ENCODE results near the gene ATG2B. TPM values are rescaled to one million over a fixed set of nuclear protein-coding genes. Genes with fewer than 3 reads are reported as not detected.
"Not testable (repeated sequence)": the region's sequence is repeated elsewhere in the genome, so short reads cannot be mapped to it uniquely, and the experiment has no call there.

Gene ATG2B
- total RNA-seq, 1 donor from 2014 or later, result 10.0 TPM

DNA sequence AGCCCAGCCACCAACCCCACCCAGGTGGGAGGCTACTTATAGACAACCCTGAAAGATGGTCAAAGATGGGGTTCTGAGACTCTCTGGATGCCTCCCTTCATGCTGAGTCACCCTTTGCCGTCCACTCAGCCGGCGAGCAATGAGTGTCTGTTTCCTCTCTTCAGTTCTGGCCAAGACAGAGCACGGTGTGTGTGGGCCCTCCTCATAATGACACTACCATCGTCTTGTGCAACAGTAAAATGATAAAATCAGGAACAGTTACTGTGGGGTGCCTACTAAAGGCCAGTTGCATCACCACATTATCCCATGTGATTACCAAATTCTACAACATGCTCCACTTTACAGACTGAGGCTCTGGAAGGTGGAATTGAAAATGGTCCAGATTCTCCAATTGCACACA is 114.1 kb downstream of the ATG2B start:
- Histone ChIP-seq H3K27ac (replicated peaks) (no peak overlapping the region), H3K9me3 (replicated peaks) (no peaks in the 10 kb centered on the region), H3K4me1 (no peaks in the 10 kb centered on the region), H3K36me3 (no peaks in the 10 kb centered on the region), H3K27me3 (ENCODE audit: low read depth) (peaks cover 34% of the 10 kb centered on the region), H3K4me3 (no peak overlapping the region)
- TF ChIP-seq, protein P1, sequence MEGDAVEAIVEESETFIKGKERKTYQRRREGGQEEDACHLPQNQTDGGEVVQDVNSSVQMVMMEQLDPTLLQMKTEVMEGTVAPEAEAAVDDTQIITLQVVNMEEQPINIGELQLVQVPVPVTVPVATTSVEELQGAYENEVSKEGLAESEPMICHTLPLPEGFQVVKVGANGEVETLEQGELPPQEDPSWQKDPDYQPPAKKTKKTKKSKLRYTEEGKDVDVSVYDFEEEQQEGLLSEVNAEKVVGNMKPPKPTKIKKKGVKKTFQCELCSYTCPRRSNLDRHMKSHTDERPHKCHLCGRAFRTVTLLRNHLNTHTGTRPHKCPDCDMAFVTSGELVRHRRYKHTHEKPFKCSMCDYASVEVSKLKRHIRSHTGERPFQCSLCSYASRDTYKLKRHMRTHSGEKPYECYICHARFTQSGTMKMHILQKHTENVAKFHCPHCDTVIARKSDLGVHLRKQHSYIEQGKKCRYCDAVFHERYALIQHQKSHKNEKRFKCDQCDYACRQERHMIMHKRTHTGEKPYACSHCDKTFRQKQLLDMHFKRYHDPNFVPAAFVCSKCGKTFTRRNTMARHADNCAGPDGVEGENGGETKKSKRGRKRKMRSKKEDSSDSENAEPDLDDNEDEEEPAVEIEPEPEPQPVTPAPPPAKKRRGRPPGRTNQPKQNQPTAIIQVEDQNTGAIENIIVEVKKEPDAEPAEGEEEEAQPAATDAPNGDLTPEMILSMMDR (IDR thresholded peaks at IDR 0.05; ENCODE audit: borderline replicate concordance), result no peak
- no peak for DNase-seq
- intact Hi-C loops (cut with micrococcal nuclease), result no loop called here

DNA sequence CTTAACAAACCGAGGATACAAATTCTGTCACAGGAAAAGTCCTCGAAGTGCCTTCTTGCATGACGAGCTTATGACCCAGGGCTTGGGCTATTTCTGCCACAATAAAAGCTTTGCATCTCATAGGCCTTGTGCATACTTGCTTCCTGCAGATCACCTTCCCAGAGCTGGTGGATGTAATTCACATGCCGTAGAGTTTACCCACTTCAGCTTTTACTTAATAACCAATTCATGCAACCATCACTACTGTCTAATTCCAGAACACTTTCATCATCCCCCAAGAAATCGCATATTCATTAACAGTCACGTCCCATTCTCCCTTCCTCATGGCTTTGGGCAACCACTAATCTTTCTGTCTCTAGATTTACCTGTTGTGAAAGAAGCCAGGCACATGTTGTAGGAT is 116.1 kb downstream of the ATG2B start:
- no peaks in the 10 kb centered on the region for H3K36me3 ChIP-seq
- H3K4me3 ChIP-seq, result no peak overlapping the region
- peaks cover 19% of the 10 kb centered on the region for H3K27me3 ChIP-seq (ENCODE audit: low read depth)
- H3K9me3 ChIP-seq (replicated peaks), result no peaks in the 10 kb centered on the region
- DNase-seq, result no peak
- intact Hi-C loops (cut with micrococcal nuclease), result no loop called here
- H3K4me1 ChIP-seq, result no peaks in the 10 kb centered on the region
- TF ChIP-seq, protein P1 (IDR thresholded peaks at IDR 0.05; ENCODE audit: borderline replicate concordance), result no peak
- no peak overlapping the region for H3K27ac ChIP-seq (replicated peaks)

DNA sequence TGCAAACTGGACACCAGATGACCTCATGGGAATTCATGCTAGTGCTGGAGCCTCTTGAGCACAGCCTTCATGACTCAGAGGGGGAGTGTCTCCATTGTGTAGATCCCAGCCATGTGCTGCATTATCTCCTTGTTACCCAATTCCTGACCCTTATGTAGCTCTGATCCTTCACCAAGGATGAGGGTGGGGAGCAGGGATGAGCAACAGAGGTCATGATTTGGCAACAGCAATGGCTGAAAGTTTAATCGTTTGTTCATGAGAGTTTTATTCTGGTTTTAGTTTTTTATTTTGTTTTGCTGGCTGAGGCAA is 116.6 kb downstream of the ATG2B start:
- H3K4me3 ChIP-seq, result no peak overlapping the region
- H3K4me1 ChIP-seq, result no peaks in the 10 kb centered on the region
- TF ChIP-seq, protein P1 (IDR thresholded peaks at IDR 0.05; ENCODE audit: borderline replicate concordance), result no peak
- no peaks in the 10 kb centered on the region for H3K9me3 ChIP-seq (replicated peaks)
- no peaks in the 10 kb centered on the region for H3K36me3 ChIP-seq
- intact Hi-C loops (cut with micrococcal nuclease), result no loop called here
- DNase-seq, result no peak
- no peak overlapping the region for H3K27ac ChIP-seq (replicated peaks)
- peaks cover 22% of the 10 kb centered on the region for H3K27me3 ChIP-seq (ENCODE audit: low read depth)

DNA sequence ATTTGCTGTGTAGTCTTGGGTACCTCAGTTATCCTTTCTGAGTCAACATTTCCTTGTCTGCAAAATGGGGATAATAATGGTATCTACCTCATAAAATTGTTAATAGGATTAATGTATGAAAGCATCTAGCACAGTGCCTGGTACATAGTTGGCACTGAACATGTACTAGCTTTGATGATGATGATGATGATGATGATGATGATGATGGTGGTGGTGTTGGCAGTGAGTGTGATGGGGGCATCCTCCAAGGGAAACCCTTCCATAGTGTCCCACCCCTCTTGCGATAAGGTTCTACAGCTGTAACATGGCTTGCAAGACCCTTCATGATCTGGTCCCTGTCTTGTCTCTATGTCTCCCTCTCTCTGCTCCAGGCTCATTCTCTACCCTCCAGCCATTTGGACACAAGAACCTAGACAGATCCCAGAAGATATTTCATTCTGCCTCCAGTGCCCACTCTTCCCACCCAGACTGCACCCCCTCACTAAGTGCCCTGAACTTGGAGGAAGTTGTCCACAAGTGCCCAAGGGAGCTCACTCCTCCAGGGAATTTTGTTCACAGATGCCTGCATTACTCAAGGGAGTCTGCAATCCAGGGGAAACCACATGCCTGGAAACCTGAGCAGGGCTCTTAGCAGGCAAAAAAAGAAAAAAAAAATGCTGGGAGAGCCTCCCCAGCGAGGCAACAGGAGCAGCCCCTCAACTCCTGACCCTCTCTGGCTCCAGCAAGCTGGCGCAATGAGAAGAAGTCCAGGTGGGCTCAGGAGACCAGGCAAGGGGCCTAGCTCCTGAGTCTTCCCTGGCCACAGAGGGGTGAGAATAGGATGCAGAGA is 117.2 kb downstream of the ATG2B start:
- DNase-seq, result no peak
- Histone ChIP-seq H3K4me1 (no peaks in the 10 kb centered on the region), H3K27me3 (ENCODE audit: low read depth) (peaks cover 28% of the 10 kb centered on the region), H3K27ac (replicated peaks) (no peak overlapping the region), H3K36me3 (no peaks in the 10 kb centered on the region), H3K4me3 (no peak overlapping the region), H3K9me3 (replicated peaks) (no peaks in the 10 kb centered on the region)
- intact Hi-C loops (cut with micrococcal nuclease), result no loop called here
- TF ChIP-seq, protein P1 (IDR thresholded peaks at IDR 0.05; ENCODE audit: borderline replicate concordance), result no peak

DNA sequence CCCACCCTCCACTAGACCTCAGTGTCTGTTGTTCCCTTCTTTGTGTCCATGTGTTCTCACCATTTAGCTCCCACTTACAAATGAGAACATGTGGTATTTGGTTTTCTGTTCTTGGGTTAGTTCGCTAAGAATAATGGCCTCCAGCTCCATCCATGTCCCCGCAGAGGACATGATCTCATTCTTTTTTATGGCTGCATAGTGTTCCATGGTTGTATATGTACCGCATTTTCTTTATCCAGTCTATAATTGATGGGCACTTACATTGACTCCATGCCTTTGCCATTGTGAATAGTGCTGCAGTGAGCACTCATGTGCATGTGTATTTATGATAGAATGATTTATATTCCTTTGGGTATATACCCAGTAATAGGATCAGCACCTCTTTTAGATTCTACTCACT is 118.1 kb downstream of the ATG2B start:
- H3K27ac ChIP-seq (replicated peaks); H3K4me3 ChIP-seq; H3K9me3 ChIP-seq (replicated peaks); DNase-seq; H3K36me3 ChIP-seq; H3K4me1 ChIP-seq; intact Hi-C loops (cut with micrococcal nuclease): not testable (repeated sequence)
- H3K27me3 ChIP-seq (ENCODE audit: low read depth), result peaks cover 34% of the 10 kb centered on the region

DNA sequence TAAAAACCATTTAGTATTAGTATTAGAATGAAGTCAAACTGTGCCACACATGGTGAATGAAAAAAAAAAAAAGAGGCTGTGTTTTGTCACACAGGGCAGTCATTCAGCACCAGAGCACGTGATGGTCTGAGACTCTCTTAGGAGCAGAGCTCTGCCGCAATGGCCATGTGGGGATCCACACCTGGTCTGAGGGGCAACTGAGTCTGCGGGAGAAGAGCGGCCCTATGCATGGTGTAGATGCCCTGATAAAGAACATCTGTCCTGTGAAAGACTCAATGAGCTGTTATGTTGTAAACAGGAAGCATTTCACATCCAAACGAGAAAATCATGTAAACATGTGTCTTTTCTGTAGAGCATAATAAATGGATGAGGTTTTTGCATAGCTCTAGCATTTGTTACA is 119.4 kb downstream of the ATG2B start:
- Histone ChIP-seq H3K36me3 (no peaks in the 10 kb centered on the region), H3K4me1 (no peaks in the 10 kb centered on the region), H3K9me3 (replicated peaks) (no peaks in the 10 kb centered on the region), H3K4me3 (no peak overlapping the region), H3K27me3 (ENCODE audit: low read depth) (peaks cover 36% of the 10 kb centered on the region), H3K27ac (replicated peaks) (no peak overlapping the region)
- DNase-seq, result no peak
- intact Hi-C loops (cut with micrococcal nuclease), result no loop called here
- TF ChIP-seq, protein P1 (IDR thresholded peaks at IDR 0.05; ENCODE audit: borderline replicate concordance), result no peak

All from left ventricle myocardium inferior (tissue), 1 donor.